Neutrophil (primary cell): Measurements from ENCODE around the gene C8G.

Experiments used
- H3K27ac ChIP-seq: fragments of 200-600 bp; sonication (generic); 2 replicates; pipeline ENCODE4 v1.5.1; 2016; ENCODE audit warnings: mild to moderate bottlenecking, moderate library complexity
- H3K27me3 ChIP-seq: fragments of 200-600 bp; sonication (generic); 2 replicates; pipeline ENCODE4 v1.6.0; 2016; ENCODE audit warnings: mild to moderate bottlenecking
- H3K36me3 ChIP-seq: fragments of 200-600 bp; sonication (generic); 2 replicates; pipeline ENCODE4 v1.5.1; 2017
- H3K4me1 ChIP-seq, 2 experiments: fragments of 200-600 bp in 1 of 2; sonication (generic) in 1 of 2; 1 replicate in 1 of 2; 2 replicates in 1 of 2; pipeline versions ENCODE4 v1.5.1 to v1.6.1; 2013 to 2016; ENCODE audit warnings: low read depth in 1 of 2, low read length in 1 of 2, mild to moderate bottlenecking in 1 of 2, moderate library complexity in 1 of 2; ENCODE audit not compliant: control insufficient read depth in 1 of 2, insufficient read depth in 1 of 2
- H3K4me3 ChIP-seq, 2 experiments: fragments of 200-600 bp in 1 of 2; sonication (generic) in 1 of 2; 1 replicate in 1 of 2; 2 replicates in 1 of 2; pipeline ENCODE4 v1.5.1; 2013 to 2016; ENCODE audit warnings: low read depth in 1 of 2, low read length in 1 of 2, mild to moderate bottlenecking in 1 of 2, moderate library complexity in 1 of 2
- H3K9me3 ChIP-seq: fragments of 200-600 bp; sonication (generic); 2 replicates; pipeline ENCODE4 v1.5.1; 2016
- TF ChIP-seq, protein P1 (sequence below): fragments of 200-600 bp; sonication (generic); IDR thresholded peaks from 2 replicates; pipeline ENCODE4 v1.5.1; 2016; ENCODE audit warnings: antibody characterized with exemption

C8G gene

GRCh38 chr9:136955202-136955942 lies 10.3 kb downstream of the C8G start:
- Histone ChIP-seq H3K27me3 (no peaks in the 10 kb centered on the region), H3K4me1 (peaks cover 3% of the 10 kb centered on the region in 2 experiments), H3K27ac (no peak overlapping the region), H3K4me3 (no peak overlapping the region), H3K36me3 (no peaks in the 10 kb centered on the region), H3K9me3 (no peaks in the 10 kb centered on the region)
- TF ChIP-seq, protein P1, sequence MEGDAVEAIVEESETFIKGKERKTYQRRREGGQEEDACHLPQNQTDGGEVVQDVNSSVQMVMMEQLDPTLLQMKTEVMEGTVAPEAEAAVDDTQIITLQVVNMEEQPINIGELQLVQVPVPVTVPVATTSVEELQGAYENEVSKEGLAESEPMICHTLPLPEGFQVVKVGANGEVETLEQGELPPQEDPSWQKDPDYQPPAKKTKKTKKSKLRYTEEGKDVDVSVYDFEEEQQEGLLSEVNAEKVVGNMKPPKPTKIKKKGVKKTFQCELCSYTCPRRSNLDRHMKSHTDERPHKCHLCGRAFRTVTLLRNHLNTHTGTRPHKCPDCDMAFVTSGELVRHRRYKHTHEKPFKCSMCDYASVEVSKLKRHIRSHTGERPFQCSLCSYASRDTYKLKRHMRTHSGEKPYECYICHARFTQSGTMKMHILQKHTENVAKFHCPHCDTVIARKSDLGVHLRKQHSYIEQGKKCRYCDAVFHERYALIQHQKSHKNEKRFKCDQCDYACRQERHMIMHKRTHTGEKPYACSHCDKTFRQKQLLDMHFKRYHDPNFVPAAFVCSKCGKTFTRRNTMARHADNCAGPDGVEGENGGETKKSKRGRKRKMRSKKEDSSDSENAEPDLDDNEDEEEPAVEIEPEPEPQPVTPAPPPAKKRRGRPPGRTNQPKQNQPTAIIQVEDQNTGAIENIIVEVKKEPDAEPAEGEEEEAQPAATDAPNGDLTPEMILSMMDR: no peak

- Histone ChIP-seq H3K27ac (no peak overlapping the region), H3K4me3 (no peak overlapping the region), H3K4me1 (no peaks in the 10 kb centered on the region), H3K27me3 (no peaks in the 10 kb centered on the region), H3K9me3 (no peaks in the 10 kb centered on the region), H3K36me3 (no peaks in the 10 kb centered on the region)
- TF ChIP-seq, protein P1: no peak
Observed at GRCh38 chr9:136955943-136956335, 10.9 kb downstream of the C8G start.

DNA sequence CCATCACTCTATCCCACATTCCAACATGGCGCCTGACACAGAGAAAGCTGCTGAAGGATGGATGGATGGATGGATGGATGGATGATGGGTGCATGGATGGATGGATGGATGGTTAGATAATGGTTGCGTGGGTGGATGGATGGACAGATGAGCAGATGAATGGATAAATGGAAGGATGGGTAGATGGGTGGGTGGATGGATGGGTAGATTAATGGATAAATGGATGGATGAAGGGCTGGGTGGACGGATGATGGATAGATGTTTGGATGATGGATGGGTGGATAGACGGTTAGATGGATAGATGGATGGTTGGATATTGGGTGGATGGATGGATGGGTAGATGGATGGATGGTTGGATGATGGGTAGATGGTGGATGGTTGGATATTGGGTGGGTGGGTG lies 11.6 kb downstream of the C8G start:
- no peak overlapping the region for H3K4me3 ChIP-seq
- H3K4me1 ChIP-seq: no peaks in the 10 kb centered on the region
- TF ChIP-seq, protein P1: no peak
- H3K27me3 ChIP-seq: no peaks in the 10 kb centered on the region
- no peaks in the 10 kb centered on the region for H3K36me3 ChIP-seq
- no peak overlapping the region for H3K27ac ChIP-seq
- H3K9me3 ChIP-seq: no peaks in the 10 kb centered on the region

DNA sequence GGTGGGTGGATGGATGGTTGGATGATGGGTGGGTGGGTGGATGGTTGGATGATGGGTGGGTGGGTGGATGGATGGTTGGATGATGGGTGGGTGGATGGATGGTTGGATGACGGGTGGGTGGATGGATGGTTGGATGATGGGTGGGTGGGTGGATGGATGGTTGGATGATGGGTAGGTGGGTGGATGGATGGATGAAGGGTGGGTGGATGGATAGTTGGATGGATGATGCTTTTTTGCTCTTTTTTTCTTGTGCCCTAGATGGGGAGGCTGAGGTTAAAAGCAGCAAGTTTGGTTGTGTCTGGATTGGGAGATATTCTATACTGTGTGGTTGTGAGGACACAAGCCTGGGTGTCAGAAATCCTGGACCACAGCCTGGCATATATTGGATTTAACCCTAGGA lies 12.4 kb downstream of the C8G start:
- H3K36me3 ChIP-seq: no peaks in the 10 kb centered on the region
- TF ChIP-seq, protein P1: no peak
- H3K27me3 ChIP-seq: no peaks in the 10 kb centered on the region
- H3K27ac ChIP-seq: no peak overlapping the region
- no peak overlapping the region for H3K4me3 ChIP-seq
- H3K9me3 ChIP-seq: no peaks in the 10 kb centered on the region
- no peaks in the 10 kb centered on the region for H3K4me1 ChIP-seq

DNA sequence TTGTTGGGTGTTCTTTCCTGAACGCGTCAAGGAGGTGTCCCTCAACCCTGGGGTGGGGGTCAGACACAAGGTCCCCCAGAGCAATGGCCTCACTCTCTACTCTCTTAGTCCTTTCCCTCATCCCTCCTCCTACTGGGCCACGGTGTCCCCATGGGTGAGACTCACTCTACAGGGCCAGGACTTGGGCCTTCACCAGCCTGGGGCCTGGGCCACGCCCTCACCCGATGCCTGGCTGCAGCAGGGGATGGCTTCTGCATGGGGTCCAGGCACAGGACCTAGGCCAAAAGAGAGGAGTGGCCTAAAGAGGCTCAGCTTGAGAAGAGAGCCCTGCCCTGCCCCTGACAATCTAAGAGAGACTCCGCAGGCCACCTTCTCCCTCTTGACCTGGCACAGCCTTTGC lies 12.9 kb downstream of the C8G start:
- TF ChIP-seq, protein P1: no peak
- Histone ChIP-seq H3K4me1 (no peaks in the 10 kb centered on the region), H3K27me3 (no peaks in the 10 kb centered on the region), H3K9me3 (no peaks in the 10 kb centered on the region), H3K36me3 (no peaks in the 10 kb centered on the region), H3K27ac (no peak overlapping the region), H3K4me3 (no peak overlapping the region)
